OCI-LY7 (cell line): ENCODE measurements around the gene GAK. TPM values are rescaled to one million over a fixed set of nuclear protein-coding genes. Genes with fewer than 3 reads are reported as not detected.

ENCODE experiments used
- BruUV-seq: library from RNA; stranded (reverse); fragments of 400-500 nt; replicated peaks from 2 replicates; lab custom pipeline; 2021; lab: Mats Ljungman, UMichigan
- CTCF ChIA-PET: fragments of 300-600 bp; sonication (Branson Sonifier 250); formaldehyde crosslinking; loops from one replicate; lab custom pipeline; 2022; ENCODE audit warnings: antibody characterized with exemption; ENCODE audit not compliant: unreplicated experiment; lab: Charles Lee
- POLR2A ChIA-PET: fragments of 300-600 bp; sonication (Branson Sonifier 250); formaldehyde crosslinking; loops from one replicate; lab custom pipeline; 2022; ENCODE audit warnings: antibody characterized with exemption; lab: Charles Lee
- DNase-seq: peaks from one replicate; pipeline ENCODE4 v3.0.0-alpha.2; 2015; ENCODE audit warnings: low spot score
- H2AFZ ChIP-seq: fragments of 200-600 bp; sonication (generic), shearing (Covaris generic); 2 replicates; pipeline ENCODE4 v1.6.1; 2014; ENCODE audit warnings: mild to moderate bottlenecking, antibody characterized with exemption, low read length, moderate library complexity
- H3K27ac ChIP-seq: fragments of 200-600 bp; sonication (generic); 2 replicates; pipeline ENCODE4 v1.5.1; 2014; ENCODE audit warnings: mixed run types, low read depth, mild to moderate bottlenecking, moderate library complexity, low read length, inconsistent platforms; ENCODE audit not compliant: poor library complexity, severe bottlenecking
- H3K36me3 ChIP-seq: fragments of 200-600 bp; sonication (generic); 2 replicates; pipeline ENCODE4 v1.6.1; 2014; ENCODE audit warnings: mild to moderate bottlenecking, antibody characterized with exemption, low read length, moderate library complexity, mixed read lengths; ENCODE audit not compliant: insufficient read depth
- H3K4me1 ChIP-seq: fragments of 200-600 bp; sonication (generic); 2 replicates; pipeline ENCODE4 v1.5.1; 2014; ENCODE audit warnings: mild to moderate bottlenecking, low read length; ENCODE audit not compliant: insufficient read depth, poor library complexity, severe bottlenecking
- H3K4me2 ChIP-seq: fragments of 200-600 bp; sonication (generic); 2 replicates; pipeline ENCODE4 v1.6.1; 2014; ENCODE audit warnings: mild to moderate bottlenecking, low read length
- H3K4me3 ChIP-seq: fragments of 200-600 bp; sonication (generic); 2 replicates; pipeline ENCODE4 v1.5.1; 2014; ENCODE audit warnings: mild to moderate bottlenecking, low read depth, low read length; ENCODE audit not compliant: poor library complexity, severe bottlenecking
- H3K79me2 ChIP-seq: fragments of 200-600 bp; sonication (generic); 2 replicates; pipeline ENCODE4 v1.6.1; 2016; ENCODE audit warnings: low read depth, mild to moderate bottlenecking, low read length, moderate library complexity, mixed read lengths; ENCODE audit not compliant: insufficient read depth
- H3K9me2 ChIP-seq: fragments of 200-600 bp; sonication (generic); 2 replicates; pipeline ENCODE4 v1.6.1; 2016; ENCODE audit warnings: mild to moderate bottlenecking, low read length, mixed read lengths; ENCODE audit not compliant: insufficient read depth
- H3K9me3 ChIP-seq: fragments of 200-600 bp; sonication (generic); 2 replicates; pipeline ENCODE4 v1.6.1; 2014; ENCODE audit warnings: mild to moderate bottlenecking, mixed run types, low read length, mixed read lengths
- H4K20me1 ChIP-seq: fragments of 200-600 bp; sonication (generic); 2 replicates; pipeline ENCODE4 v1.6.1; 2014; ENCODE audit warnings: mild to moderate bottlenecking, antibody characterized with exemption, low read length, moderate library complexity, mixed read lengths; ENCODE audit not compliant: insufficient read depth
- CTCF ChIP-seq: fragments of 200-600 bp; sonication (generic); conservative IDR thresholded peaks from 2 replicates; pipeline ENCODE4 v1.5.1; 2014; ENCODE audit warnings: mild to moderate bottlenecking, antibody characterized with exemption, low read length, moderate library complexity, mixed read lengths
- EZH2phosphoT487 ChIP-seq: fragments of 200-600 bp; sonication (generic); IDR thresholded peaks from 2 replicates; pipeline ENCODE4 v1.6.1; 2018; ENCODE audit warnings: low read depth, borderline replicate concordance, mild to moderate bottlenecking, mixed run types, antibody characterized with exemption, low read length, moderate library complexity, mixed read lengths
- intact Hi-C: fragments of 100-400 bp; cut with micrococcal nuclease; formaldehyde crosslinking; loops from one replicate; pipeline ENCODE4 v1.10.0; 2022; ENCODE audit not compliant: unreplicated experiment
- total RNA-seq, 2 experiments: library from RNA; depleted of rRNA in 1 of 2; stranded (reverse); fragments of >200 nt in 1 of 2; shearing (Covaris generic) in 1 of 2; gene quantifications; 2 replicates each; pipeline ENCODE4 v1.2.3, GENCODE V29; 2014 to 2022

Gene GAK
- total RNA-seq, 2 experiments from 2014 or later, result 86.1 to 107 TPM

DNA sequence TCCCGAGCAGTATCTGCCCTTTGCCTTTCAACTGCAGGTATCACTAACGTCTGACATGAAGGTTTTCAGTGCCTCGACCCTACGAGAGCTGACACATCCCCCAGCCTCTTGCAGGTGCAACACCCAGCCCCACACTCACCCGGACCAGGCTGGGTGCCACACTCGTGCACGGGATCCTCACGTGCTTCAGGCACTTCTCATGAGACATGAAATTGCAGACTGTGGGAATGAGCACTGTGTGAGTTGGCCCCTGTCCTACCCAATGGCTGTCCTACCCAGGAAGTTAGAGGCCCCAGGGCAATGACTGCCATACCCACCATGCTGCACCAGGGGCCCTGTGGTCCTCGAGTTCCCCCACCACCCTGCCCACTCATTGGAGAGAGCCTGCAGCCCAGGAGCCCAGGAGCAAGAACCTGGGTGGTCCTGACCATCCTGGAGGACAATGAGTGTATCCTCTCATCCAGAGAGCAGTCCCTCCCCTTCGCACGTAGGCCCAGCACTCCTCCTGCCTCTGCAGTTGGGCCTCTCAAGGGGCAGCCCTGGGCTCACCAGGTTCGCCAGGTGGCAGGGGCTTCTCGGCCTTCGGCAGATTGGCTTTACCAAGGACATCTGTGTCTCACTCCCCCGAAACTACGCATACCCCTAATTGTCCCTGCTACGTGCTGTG lies 38.9 kb upstream of the GAK start:
- no peak for DNase-seq
- TF ChIP-seq CTCF (no peak), EZH2phosphoT487 (no peak)
- BruUV-seq, result no TSS peak
- Histone ChIP-seq H3K36me3 (no peaks in the 10 kb centered on the region), H3K4me2 (no peak overlapping the region), H3K4me3 (no peak overlapping the region), H3K27ac (no peak overlapping the region), H3K9me2 (no peaks in the 10 kb centered on the region), H4K20me1 (no peaks in the 10 kb centered on the region), H3K79me2 (no peaks in the 10 kb centered on the region), H3K9me3 (no peaks in the 10 kb centered on the region), H3K4me1 (peaks cover 7% of the 10 kb centered on the region), H2AFZ (no peak overlapping the region)
- ChIA-PET POLR2A (interaction anchor here (0.5 kb wide), 1 partner anchor 693 kb away, joined by 3 read pairs; no protein-coding TSS in a partner anchor), CTCF (no interaction called here)
- intact Hi-C loops, result loop anchor here (5.0 kb wide), 1 partner anchor 34 kb away; no protein-coding TSS in a partner anchor

- TF ChIP-seq EZH2phosphoT487 (no peak), CTCF (no peak)
- Histone ChIP-seq H3K9me3 (no peaks in the 10 kb centered on the region), H3K9me2 (no peaks in the 10 kb centered on the region), H2AFZ (no peak overlapping the region), H3K4me2 (no peak overlapping the region), H4K20me1 (no peaks in the 10 kb centered on the region), H3K4me3 (no peak overlapping the region), H3K79me2 (no peaks in the 10 kb centered on the region), H3K36me3 (no peaks in the 10 kb centered on the region), H3K4me1 (peaks cover 7% of the 10 kb centered on the region), H3K27ac (no peak overlapping the region)
- no TSS peak for BruUV-seq
- intact Hi-C loops, result loop anchor here (5.0 kb wide), 1 partner anchor 33 kb away; no protein-coding TSS in a partner anchor
- ChIA-PET POLR2A (no interaction called here), CTCF (no interaction called here)
- no peak for DNase-seq
Observed at GRCh38 chr4:970046-970745, 38.1 kb upstream of the GAK start.
